Fibroblast of villous mesenchyme (primary cell): ENCODE measurements around the gene ANGPTL7. TPM values are rescaled to one million over a fixed set of nuclear protein-coding genes. Genes with fewer than 3 reads are reported as not detected.

Experiments
- DNase-seq: peaks from one replicate; pipeline ENCODE4 v3.0.0-alpha.2; 2010; ENCODE audit warnings: low read depth
- H3K4me3 ChIP-seq: 2 replicates; pipeline ENCODE4 v1.5.1; 2011; ENCODE audit warnings: low read depth, mild to moderate bottlenecking, low read length
- total RNA-seq: library from RNA; depleted of rRNA; stranded (reverse); fragments of >200 nt; gene quantifications from 2 replicates; pipeline ENCODE4 v1.2.3, GENCODE V29; 2012
- TF ChIP-seq, protein P1 (sequence below): IDR thresholded peaks from 2 replicates; pipeline ENCODE4 v1.5.1; 2012; ENCODE audit warnings: low read depth, mild to moderate bottlenecking, low read length; ENCODE audit not compliant: insufficient read depth

The ANGPTL7 gene
- total RNA-seq, 1 donor, result not detected

GRCh38 chr1:11198257-11198656 lies 9.1 kb downstream of the ANGPTL7 start:
- TF ChIP-seq, protein P1, sequence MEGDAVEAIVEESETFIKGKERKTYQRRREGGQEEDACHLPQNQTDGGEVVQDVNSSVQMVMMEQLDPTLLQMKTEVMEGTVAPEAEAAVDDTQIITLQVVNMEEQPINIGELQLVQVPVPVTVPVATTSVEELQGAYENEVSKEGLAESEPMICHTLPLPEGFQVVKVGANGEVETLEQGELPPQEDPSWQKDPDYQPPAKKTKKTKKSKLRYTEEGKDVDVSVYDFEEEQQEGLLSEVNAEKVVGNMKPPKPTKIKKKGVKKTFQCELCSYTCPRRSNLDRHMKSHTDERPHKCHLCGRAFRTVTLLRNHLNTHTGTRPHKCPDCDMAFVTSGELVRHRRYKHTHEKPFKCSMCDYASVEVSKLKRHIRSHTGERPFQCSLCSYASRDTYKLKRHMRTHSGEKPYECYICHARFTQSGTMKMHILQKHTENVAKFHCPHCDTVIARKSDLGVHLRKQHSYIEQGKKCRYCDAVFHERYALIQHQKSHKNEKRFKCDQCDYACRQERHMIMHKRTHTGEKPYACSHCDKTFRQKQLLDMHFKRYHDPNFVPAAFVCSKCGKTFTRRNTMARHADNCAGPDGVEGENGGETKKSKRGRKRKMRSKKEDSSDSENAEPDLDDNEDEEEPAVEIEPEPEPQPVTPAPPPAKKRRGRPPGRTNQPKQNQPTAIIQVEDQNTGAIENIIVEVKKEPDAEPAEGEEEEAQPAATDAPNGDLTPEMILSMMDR, result no peak
- no peak overlapping the region for H3K4me3 ChIP-seq
- DNase-seq, result no peak

DNA sequence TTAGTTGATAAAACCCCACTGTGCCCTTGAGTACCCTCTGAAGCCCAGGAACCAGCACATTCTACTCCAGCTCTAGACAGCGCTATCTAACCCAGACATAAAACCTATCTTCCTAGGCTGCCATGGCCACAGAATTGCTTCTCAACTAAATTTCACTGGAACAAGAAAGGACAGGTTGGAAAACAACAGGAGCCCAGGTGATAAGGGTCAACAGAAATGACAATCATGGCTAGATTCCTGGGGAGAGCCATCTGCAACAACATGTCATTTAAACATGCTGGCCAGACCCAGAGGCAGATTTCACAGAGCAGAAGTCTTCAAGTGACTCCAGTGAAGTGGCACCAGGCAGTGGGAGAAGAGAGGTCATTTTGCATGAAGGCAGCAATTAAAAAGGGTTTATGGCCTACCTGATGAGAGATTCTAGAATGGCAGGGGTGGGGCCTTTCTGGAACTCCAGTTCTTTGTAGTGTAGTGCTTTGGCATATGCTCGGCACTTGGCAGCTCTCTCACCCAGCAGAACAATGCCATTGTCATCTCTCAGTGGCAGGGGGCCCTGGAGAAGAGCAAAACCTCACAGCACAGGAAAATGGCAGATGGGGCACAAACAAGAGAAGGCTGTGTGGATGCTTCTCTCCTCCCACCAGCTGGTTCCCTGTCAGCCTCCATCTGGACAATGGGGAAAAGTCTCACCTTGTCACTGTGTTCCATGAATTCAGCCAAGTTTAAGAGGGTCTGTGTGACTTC lies 9.9 kb downstream of the ANGPTL7 start:
- H3K4me3 ChIP-seq, result no peak overlapping the region
- TF ChIP-seq, protein P1, result no peak
- no peak for DNase-seq

DNA sequence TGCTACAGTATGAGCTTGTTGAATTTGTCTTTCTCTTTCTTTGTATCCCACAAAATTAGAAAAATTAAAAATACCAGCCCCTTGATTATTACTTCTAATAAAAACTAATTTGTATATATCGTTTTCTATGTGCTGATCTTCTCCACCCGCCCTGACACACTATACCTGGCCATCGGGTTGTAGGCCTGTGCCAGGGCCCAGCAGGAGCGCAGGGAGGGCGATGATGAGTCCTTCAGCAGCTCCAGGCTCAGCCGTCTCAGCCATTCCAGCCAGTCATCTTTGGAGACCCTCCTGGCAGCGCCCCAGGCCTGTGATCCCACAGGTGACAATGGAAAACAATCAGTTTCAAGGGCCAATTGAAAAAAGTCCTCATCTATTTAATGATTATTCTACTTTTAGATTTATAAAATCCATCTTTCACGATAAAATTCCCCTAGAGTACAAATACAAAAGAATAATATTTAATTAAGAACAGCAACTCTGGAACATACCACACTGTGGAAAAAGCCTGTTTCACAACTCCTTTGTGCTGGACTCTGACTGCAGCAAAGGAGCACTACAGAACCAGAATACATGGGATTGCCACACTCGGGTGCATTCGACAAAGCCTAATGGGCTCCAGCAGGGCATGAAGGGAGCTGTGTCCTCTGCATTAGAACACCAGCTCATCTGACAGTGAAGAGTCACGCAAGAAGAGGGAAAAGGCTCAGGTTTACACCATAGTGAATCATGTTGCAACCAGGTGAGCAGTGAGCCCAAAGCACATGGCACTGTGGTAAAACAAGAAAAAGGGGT lies 15.4 kb downstream of the ANGPTL7 start:
- no peak overlapping the region for H3K4me3 ChIP-seq
- no peak for DNase-seq
- TF ChIP-seq, protein P1, result no peak

DNA sequence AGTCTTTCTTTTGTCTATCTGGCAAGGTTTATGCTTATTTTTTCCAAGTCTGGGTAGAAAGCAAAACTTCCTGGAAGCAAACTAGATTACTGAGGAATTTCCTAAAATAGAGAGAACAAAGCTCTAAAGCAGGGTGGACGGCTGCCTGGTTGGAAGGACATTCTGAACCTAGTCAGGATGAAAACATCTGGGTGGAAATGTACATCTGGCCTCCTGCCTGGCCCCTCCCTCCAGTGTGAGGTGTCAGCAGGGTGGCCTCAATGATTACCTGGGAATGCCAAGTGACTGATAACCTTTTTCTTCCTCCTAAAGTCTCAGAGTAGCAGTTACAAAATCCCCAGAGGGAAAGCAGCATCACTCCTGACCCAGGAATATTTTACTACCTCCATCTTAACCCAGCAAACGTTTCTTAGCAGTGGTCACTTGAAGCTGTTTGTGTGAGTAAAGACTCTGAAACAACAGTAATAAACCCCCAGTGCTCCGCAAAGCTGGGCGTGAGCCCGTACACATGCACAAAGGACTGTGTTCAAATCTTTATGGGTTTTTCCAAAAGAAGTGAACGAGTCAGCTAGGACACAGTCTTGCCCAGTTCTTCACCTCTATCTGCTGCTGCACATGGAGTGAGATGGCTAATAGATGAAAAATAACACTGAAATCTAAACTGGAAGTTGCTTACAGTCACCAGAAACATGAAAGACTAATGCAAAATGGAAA lies 18.9 kb downstream of the ANGPTL7 start:
- H3K4me3 ChIP-seq, result no peak overlapping the region
- DNase-seq, result no peak
- TF ChIP-seq, protein P1, result no peak

- H3K4me3 ChIP-seq, result no peak overlapping the region
- TF ChIP-seq, protein P1, result no peak
- no peak for DNase-seq
Observed at GRCh38 chr1:11211461-11211860, 22.3 kb downstream of the ANGPTL7 start.

GRCh38 chr1:11211925-11212587 lies 22.9 kb downstream of the ANGPTL7 start:
- H3K4me3 ChIP-seq, result no peak overlapping the region
- DNase-seq, result no peak
- TF ChIP-seq, protein P1, result no peak
